Globus pallidus (tissue), 1 donor: ENCODE measurements around the gene CD36.

Experiments
- DNase-seq: peaks from one replicate; pipeline ENCODE4 v3.0.0-alpha.2; 2015; ENCODE audit warnings: low spot score

Gene CD36

GRCh38 chr7:80637911-80638765, at the start of gene CD36:
TSS of gene CD36 (plus strand) at chr7:80638642. CDS start at chr7:80646741, 8,099 bp downstream.
- peak; percentile 11 for DNase-seq

GRCh38 chr7:80589631-80590030, 48.8 kb upstream of the CD36 start:
- no peak for DNase-seq

- no peak for DNase-seq
Observed at GRCh38 chr7:80591654-80592053, 46.8 kb upstream of the CD36 start.

- no peak for DNase-seq
Observed at GRCh38 chr7:80593869-80594586, 44.4 kb upstream of the CD36 start.

- DNase-seq: no peak
Observed at GRCh38 chr7:80596933-80597517, 41.4 kb upstream of the CD36 start.

- no peak for DNase-seq
Observed at GRCh38 chr7:80597875-80598274, 40.6 kb upstream of the CD36 start.

- DNase-seq: no peak
Observed at GRCh38 chr7:80600046-80600445, 38.4 kb upstream of the CD36 start.

GRCh38 chr7:80601999-80602398, 36.4 kb upstream of the CD36 start:
- no peak for DNase-seq

- no peak for DNase-seq
Observed at GRCh38 chr7:80603940-80604339, 34.5 kb upstream of the CD36 start.

- no peak for DNase-seq
Observed at GRCh38 chr7:80604436-80604835, 34.0 kb upstream of the CD36 start.

- DNase-seq: no peak
Observed at GRCh38 chr7:80607136-80607535, 31.3 kb upstream of the CD36 start.

GRCh38 chr7:80608336-80608735, 30.1 kb upstream of the CD36 start:
- DNase-seq: no peak

GRCh38 chr7:80609751-80610150, 28.7 kb upstream of the CD36 start:
- no peak for DNase-seq

- no peak for DNase-seq
Observed at GRCh38 chr7:80611353-80611752, 27.1 kb upstream of the CD36 start.

GRCh38 chr7:80611779-80612178, 26.7 kb upstream of the CD36 start:
- no peak for DNase-seq

- no peak for DNase-seq
Observed at GRCh38 chr7:80612880-80613279, 25.6 kb upstream of the CD36 start.

GRCh38 chr7:80613519-80613918, 24.9 kb upstream of the CD36 start:
- no peak for DNase-seq

GRCh38 chr7:80614851-80615271, 23.6 kb upstream of the CD36 start:
- DNase-seq: no peak

- DNase-seq: peak; percentile 7
Observed at GRCh38 chr7:80618096-80618495, 20.3 kb upstream of the CD36 start.

- no peak for DNase-seq
Observed at GRCh38 chr7:80619741-80620140, 18.7 kb upstream of the CD36 start.

GRCh38 chr7:80622541-80622940, 15.9 kb upstream of the CD36 start:
- no peak for DNase-seq

- no peak for DNase-seq
Observed at GRCh38 chr7:80623503-80624252, 14.8 kb upstream of the CD36 start.
